Breast epithelium (tissue), 3 donors: Measurements from ENCODE around the gene GLIPR2.
"Not testable (repeated sequence)": the region's sequence is repeated elsewhere in the genome, so short reads cannot be mapped to it uniquely, and the experiment has no call there.

ENCODE experiments used
- POLR2A ChIP-seq: fragments of 450-650 bp; IDR thresholded peaks from one replicate; pipeline ENCODE4 v1.6.1; 2016; ENCODE audit warnings: antibody characterized with exemption, mild to moderate bottlenecking, moderate library complexity
- TF ChIP-seq, protein P1 (sequence below), 3 donors: fragments of 450-650 bp; IDR thresholded peaks; one replicate each; pipeline ENCODE4 v1.5.1; 2016 to 2017; ENCODE audit warnings: antibody characterized with exemption in 3 of 3, mild to moderate bottlenecking in 3 of 3, moderate library complexity in 3 of 3

DNA sequence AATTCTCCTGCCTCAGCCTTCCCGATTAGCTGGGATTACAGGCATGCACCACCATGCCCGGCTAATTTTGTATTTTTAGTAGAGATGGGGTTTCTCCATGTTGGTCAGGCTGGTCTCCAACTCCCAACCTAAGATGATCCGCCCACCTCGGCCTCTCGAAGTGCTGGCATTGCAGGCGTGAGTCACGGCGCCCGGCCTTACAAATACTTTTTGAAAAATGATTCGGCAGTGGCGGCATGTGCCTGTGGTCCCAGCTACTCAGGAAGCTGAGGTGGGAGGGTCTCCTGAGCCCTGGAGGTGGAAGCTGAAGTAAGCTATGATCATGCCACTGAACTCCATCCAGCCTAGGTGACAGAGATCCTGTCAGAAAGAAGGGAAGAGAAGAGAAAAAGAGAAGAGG is 23.6 kb downstream of the GLIPR2 start:
- TF ChIP-seq, protein P1, sequence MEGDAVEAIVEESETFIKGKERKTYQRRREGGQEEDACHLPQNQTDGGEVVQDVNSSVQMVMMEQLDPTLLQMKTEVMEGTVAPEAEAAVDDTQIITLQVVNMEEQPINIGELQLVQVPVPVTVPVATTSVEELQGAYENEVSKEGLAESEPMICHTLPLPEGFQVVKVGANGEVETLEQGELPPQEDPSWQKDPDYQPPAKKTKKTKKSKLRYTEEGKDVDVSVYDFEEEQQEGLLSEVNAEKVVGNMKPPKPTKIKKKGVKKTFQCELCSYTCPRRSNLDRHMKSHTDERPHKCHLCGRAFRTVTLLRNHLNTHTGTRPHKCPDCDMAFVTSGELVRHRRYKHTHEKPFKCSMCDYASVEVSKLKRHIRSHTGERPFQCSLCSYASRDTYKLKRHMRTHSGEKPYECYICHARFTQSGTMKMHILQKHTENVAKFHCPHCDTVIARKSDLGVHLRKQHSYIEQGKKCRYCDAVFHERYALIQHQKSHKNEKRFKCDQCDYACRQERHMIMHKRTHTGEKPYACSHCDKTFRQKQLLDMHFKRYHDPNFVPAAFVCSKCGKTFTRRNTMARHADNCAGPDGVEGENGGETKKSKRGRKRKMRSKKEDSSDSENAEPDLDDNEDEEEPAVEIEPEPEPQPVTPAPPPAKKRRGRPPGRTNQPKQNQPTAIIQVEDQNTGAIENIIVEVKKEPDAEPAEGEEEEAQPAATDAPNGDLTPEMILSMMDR (IDR thresholded peaks at IDR 0.05) = not testable (repeated sequence)
- TF ChIP-seq POLR2A = not testable (repeated sequence)
